Smooth muscle cell (in vitro differentiated cells): ENCODE measurements around the gene ZNF678. TPM values are rescaled to one million over a fixed set of nuclear protein-coding genes. Genes with fewer than 3 reads are reported as not detected.

ENCODE experiments used
- DNase-seq: peaks from one replicate; lab custom pipeline; 2025; ENCODE audit not compliant: unreplicated experiment; lab: John Stamatoyannopoulos, UW
- H2AFZ ChIP-seq: fragments of 200-600 bp; sonication (generic); 2 replicates; pipeline ENCODE4 v1.6.0; 2016; ENCODE audit warnings: antibody characterized with exemption, low read depth, mild to moderate bottlenecking
- H3F3A ChIP-seq: fragments of 200-600 bp; sonication (generic); 2 replicates; pipeline ENCODE4 v1.6.0; 2017; ENCODE audit warnings: antibody characterized with exemption, low read depth
- H3K27ac ChIP-seq: fragments of 200-600 bp; sonication (generic); 2 replicates; pipeline ENCODE4 v1.5.1; 2016; ENCODE audit warnings: low read depth, mild to moderate bottlenecking
- H3K27me3 ChIP-seq: fragments of 200-600 bp; sonication (generic); 2 replicates; pipeline ENCODE4 v1.6.1; 2016; ENCODE audit warnings: low read depth, mild to moderate bottlenecking
- H3K36me3 ChIP-seq: fragments of 200-600 bp; sonication (generic); 2 replicates; pipeline ENCODE4 v1.5.1; 2016; ENCODE audit warnings: low read depth
- H3K4me1 ChIP-seq: fragments of 200-600 bp; sonication (generic); 2 replicates; pipeline ENCODE4 v1.5.1; 2016; ENCODE audit warnings: low read depth
- H3K4me2 ChIP-seq: fragments of 200-600 bp; sonication (generic); 2 replicates; pipeline ENCODE4 v1.6.0; 2016; ENCODE audit warnings: mild to moderate bottlenecking
- H3K4me3 ChIP-seq: fragments of 200-600 bp; sonication (generic); 2 replicates; pipeline ENCODE4 v1.5.1; 2016; ENCODE audit warnings: mild to moderate bottlenecking
- H3K79me2 ChIP-seq: fragments of 200-600 bp; sonication (generic); 2 replicates; pipeline ENCODE4 v1.6.0; 2016; ENCODE audit warnings: low read depth, mild to moderate bottlenecking
- H3K9ac ChIP-seq: fragments of 200-600 bp; sonication (generic); 2 replicates; pipeline ENCODE4 v1.6.0; 2016; ENCODE audit warnings: low read depth
- H3K9me3 ChIP-seq: fragments of 200-600 bp; sonication (generic); replicated peaks from 2 replicates; pipeline ENCODE4 v1.5.1; 2016; ENCODE audit warnings: low read depth
- H4K20me1 ChIP-seq: fragments of 200-600 bp; sonication (generic); 2 replicates; pipeline ENCODE4 v1.6.0; 2016; ENCODE audit warnings: low read depth
- CTCF ChIP-seq: fragments of 200-600 bp; sonication (generic); IDR thresholded peaks from 2 replicates; pipeline ENCODE4 v1.5.1; 2017; ENCODE audit warnings: borderline replicate concordance, mild to moderate bottlenecking, antibody characterized with exemption; ENCODE audit not compliant: insufficient read depth, poor library complexity, severe bottlenecking
- WGBS: methylation state at CpG from one replicate; pipeline ENCODE4 v1.1.7; 2016; ENCODE audit warnings: low lambda C conversion rate; 5-methylcytosine and 5-hydroxymethylcytosine counted together
- polyA plus RNA-seq: library from polyadenylated mRNA; unstranded; fragments of >200 nt; fragmentation: Nextera tagmentation; extraction: Ambion mirVana; gene quantifications from 2 replicates; pipeline ENCODE4 v1.2.1, GENCODE V29; 2016
- total RNA-seq: library from RNA; depleted of rRNA; stranded (reverse); fragments of >200 nt; gene quantifications from 2 replicates; pipeline ENCODE4 v1.2.3, GENCODE V29; 2014

Gene ZNF678
- total and polyA plus RNA-seq, 2 experiments from 2014 or later, result 2.1 to 8.7 TPM

DNA sequence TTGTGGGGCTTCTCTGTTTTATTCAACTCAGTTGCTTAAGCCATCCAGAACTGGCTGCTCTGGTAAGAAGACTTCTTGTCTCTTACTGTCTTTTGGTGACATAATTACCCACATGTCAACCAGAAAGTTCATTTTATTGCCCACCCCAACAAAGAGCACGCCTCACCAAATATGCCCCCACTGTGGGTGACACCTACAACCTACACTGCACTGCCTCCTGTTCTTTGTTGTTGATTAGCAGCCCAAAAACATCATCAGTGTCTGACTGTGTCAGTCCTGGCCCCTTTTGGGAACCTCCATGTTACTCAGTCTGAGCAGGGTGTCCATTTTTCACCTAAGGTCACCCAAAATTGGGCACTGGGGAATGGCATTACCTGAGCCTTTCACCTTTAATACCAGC lies 49.3 kb downstream of the ZNF678 start:
- Histone ChIP-seq H3K79me2 (peaks cover 5% of the 10 kb centered on the region), H3K9me3 (peaks cover 3% of the 10 kb centered on the region), H3K9ac (no peak overlapping the region), H3F3A (no peaks in the 10 kb centered on the region), H2AFZ (no peak overlapping the region), H4K20me1 (no peaks in the 10 kb centered on the region), H3K4me1 (no peaks in the 10 kb centered on the region), H3K27ac (no peak overlapping the region), H3K36me3 (no peaks in the 10 kb centered on the region), H3K27me3 (no peaks in the 10 kb centered on the region), H3K4me2 (no peak overlapping the region), H3K4me3 (no peak overlapping the region)
- DNase-seq, result no peak
- no peak for TF ChIP-seq CTCF
- WGBS, result 95% methylated on average over 1 of the region's 1 CpG

GRCh38 chr1:227613526-227613925 lies 50.2 kb downstream of the ZNF678 start:
- Histone ChIP-seq H3K4me3 (no peak overlapping the region), H2AFZ (no peak overlapping the region), H3K4me1 (no peaks in the 10 kb centered on the region), H3F3A (no peaks in the 10 kb centered on the region), H3K27me3 (no peaks in the 10 kb centered on the region), H3K4me2 (no peak overlapping the region), H3K9ac (no peak overlapping the region), H3K36me3 (no peaks in the 10 kb centered on the region), H3K79me2 (peaks cover 2% of the 10 kb centered on the region), H4K20me1 (no peaks in the 10 kb centered on the region), H3K9me3 (peaks cover 3% of the 10 kb centered on the region), H3K27ac (no peak overlapping the region)
- 100% methylated on average over 1 of the region's 1 CpG for WGBS
- DNase-seq, result no peak
- no peak for TF ChIP-seq CTCF

GRCh38 chr1:227621211-227621610 lies 57.9 kb downstream of the ZNF678 start:
- 91% methylated on average over 1 of the region's 1 CpG for WGBS
- peaks cover 20% of the 10 kb centered on the region for H3K9me3 ChIP-seq

More at GRCh38 chr1:227621211-227621610, 57.9 kb downstream of the ZNF678 start:
- H3F3A ChIP-seq, result no peaks in the 10 kb centered on the region
- H3K9ac ChIP-seq, result no peak overlapping the region
- H3K4me1 ChIP-seq, result no peaks in the 10 kb centered on the region
- H3K36me3 ChIP-seq, result peaks cover 10% of the 10 kb centered on the region
- H3K4me3 ChIP-seq, result no peak overlapping the region
- no peak for DNase-seq
- no peak overlapping the region for H3K27ac ChIP-seq
- H3K4me2 ChIP-seq, result no peak overlapping the region
- no peak overlapping the region for H2AFZ ChIP-seq
- no peak for TF ChIP-seq CTCF
- H3K27me3 ChIP-seq, result no peaks in the 10 kb centered on the region
- peaks cover 8% of the 10 kb centered on the region for H3K79me2 ChIP-seq
- no peaks in the 10 kb centered on the region for H4K20me1 ChIP-seq
